PC-9 (cell line): Measurements from ENCODE around the gene SLC25A21. TPM values are rescaled to one million over a fixed set of nuclear protein-coding genes. Genes with fewer than 3 reads are reported as not detected.

Experiments
- BruUV-seq: library from RNA; stranded (reverse); fragments of 400-500 nt; replicated peaks from 2 replicates; lab custom pipeline; 2021; lab: Mats Ljungman, UMichigan
- CTCF ChIA-PET: fragments of 300-600 bp; sonication (Branson Sonifier 250); formaldehyde crosslinking; loops from one replicate; lab custom pipeline; 2022; ENCODE audit warnings: antibody characterized with exemption; lab: Charles Lee
- POLR2A ChIA-PET: fragments of 300-600 bp; sonication (Branson Sonifier 250); formaldehyde crosslinking; loops from one replicate; lab custom pipeline; 2022; ENCODE audit warnings: antibody characterized with exemption; ENCODE audit not compliant: unreplicated experiment; lab: Charles Lee
- DNase-seq, 2 experiments: peaks; one replicate each; pipeline versions ENCODE4 v3.0.0 to v3.0.0-alpha.2; 2015 to 2022; ENCODE audit warnings: mixed read lengths in 1 of 2
- H2AFZ ChIP-seq: fragments of 200-600 bp; sonication (generic); 2 replicates; pipeline ENCODE4 v1.8.1; 2017; ENCODE audit warnings: antibody characterized with exemption
- H3F3A ChIP-seq: fragments of 200-600 bp; sonication (generic); 2 replicates; pipeline ENCODE4 v1.8.1; 2017; ENCODE audit warnings: antibody characterized with exemption, mild to moderate bottlenecking, low read depth; ENCODE audit not compliant: insufficient read depth
- H3K27ac ChIP-seq: fragments of 200-600 bp; sonication (generic); 2 replicates; pipeline ENCODE4 v1.6.1; 2016; ENCODE audit warnings: mixed run types
- H3K27me3 ChIP-seq: fragments of 200-600 bp; sonication (generic); 2 replicates; pipeline ENCODE4 v1.6.1; 2016; ENCODE audit warnings: low read depth, mixed run types; ENCODE audit not compliant: insufficient read depth
- H3K36me3 ChIP-seq: fragments of 200-600 bp; sonication (generic); 2 replicates; pipeline ENCODE4 v1.6.1; 2016; ENCODE audit warnings: low read depth, mixed run types
- H3K4me1 ChIP-seq: fragments of 200-600 bp; sonication (generic); replicated peaks from 2 replicates; pipeline ENCODE4 v1.6.1; 2016; ENCODE audit warnings: mixed run types; ENCODE audit not compliant: insufficient read depth
- H3K4me2 ChIP-seq: fragments of 200-600 bp; sonication (generic); 2 replicates; pipeline ENCODE4 v1.6.1; 2017; ENCODE audit warnings: mixed run types
- H3K4me3 ChIP-seq: fragments of 200-600 bp; sonication (generic); 2 replicates; pipeline ENCODE4 v1.6.1; 2016; ENCODE audit warnings: mixed run types
- H3K79me2 ChIP-seq: fragments of 200-600 bp; sonication (generic); 2 replicates; pipeline ENCODE4 v1.6.1; 2017; ENCODE audit warnings: low read depth, mixed run types
- H3K9me2 ChIP-seq: fragments of 200-600 bp; sonication (generic); 2 replicates; pipeline ENCODE4 v1.8.1; 2017; ENCODE audit warnings: mild to moderate bottlenecking; ENCODE audit not compliant: insufficient read depth
- H3K9me3 ChIP-seq: fragments of 200-600 bp; sonication (generic); 2 replicates; pipeline ENCODE4 v1.8.1; 2016; ENCODE audit warnings: low read depth; ENCODE audit not compliant: insufficient read depth
- H4K20me1 ChIP-seq: fragments of 200-600 bp; sonication (generic); 2 replicates; pipeline ENCODE4 v1.8.1; 2017; ENCODE audit not compliant: insufficient read depth
- CTCF ChIP-seq: fragments of 200-600 bp; sonication (generic); conservative IDR thresholded peaks from 2 replicates; pipeline ENCODE4 v1.6.1; 2017; ENCODE audit warnings: mixed run types, antibody characterized with exemption, mild to moderate bottlenecking, moderate library complexity
- EZH2 ChIP-seq: fragments of 200-600 bp; sonication (generic); IDR thresholded peaks from 2 replicates; pipeline ENCODE4 v1.8.0; 2017; ENCODE audit warnings: antibody characterized with exemption, low read depth
- intact Hi-C: fragments of 100-400 bp; cut with micrococcal nuclease; formaldehyde crosslinking; loops from one replicate; pipeline ENCODE4 v1.10.0; 2022; ENCODE audit not compliant: unreplicated experiment
- total RNA-seq: library from RNA; stranded (reverse); gene quantifications from 2 replicates; pipeline ENCODE4 v1.2.3, GENCODE V29; 2021

Gene SLC25A21
- total RNA-seq, 1 experiment from 2014 or later, result 3.2 TPM

GRCh38 chr14:36807727-36808126 lies 364.7 kb downstream of the SLC25A21 start:
- intact Hi-C loops, result no loop called here
- no TSS peak for BruUV-seq
- H3K36me3 ChIP-seq, result no peaks in the 10 kb centered on the region
- no peak overlapping the region for H3K4me2 ChIP-seq
- H3K4me3 ChIP-seq, result no peak overlapping the region
- ChIA-PET POLR2A (no interaction called here), CTCF (interaction anchor here (0.6 kb wide), 1 partner anchor 1064 kb away, joined by 4 read pairs; no protein-coding TSS in a partner anchor)
- no peaks in the 10 kb centered on the region for H4K20me1 ChIP-seq
- H3F3A ChIP-seq, result no peaks in the 10 kb centered on the region
- H2AFZ ChIP-seq, result no peak overlapping the region
- no peaks in the 10 kb centered on the region for H3K79me2 ChIP-seq
- 0 out of 2 replicates have a peak, but pooled peaks cover 3% of the 10 kb centered on the region for H3K9me2 ChIP-seq
- TF ChIP-seq EZH2 (no peak), CTCF (no peak)
- no peaks in the 10 kb centered on the region for H3K4me1 ChIP-seq
- no peaks in the 10 kb centered on the region for H3K27me3 ChIP-seq
- DNase-seq, result no peak
- no peak overlapping the region for H3K27ac ChIP-seq
- H3K9me3 ChIP-seq, result no peaks in the 10 kb centered on the region

- no peak overlapping the region for H2AFZ ChIP-seq
- BruUV-seq, result no TSS peak
- no peak for DNase-seq
- H3K4me1 ChIP-seq, result no peaks in the 10 kb centered on the region
- H3K79me2 ChIP-seq, result no peaks in the 10 kb centered on the region
- ChIA-PET POLR2A (no interaction called here), CTCF (no interaction called here)
- H3K9me2 ChIP-seq, result 0 out of 2 replicates have a peak, but pooled peaks cover 3% of the 10 kb centered on the region
- H3K36me3 ChIP-seq, result no peaks in the 10 kb centered on the region
- H4K20me1 ChIP-seq, result no peaks in the 10 kb centered on the region
- TF ChIP-seq EZH2, result no peak
- no peak for TF ChIP-seq CTCF
- H3K4me2 ChIP-seq, result no peak overlapping the region
- intact Hi-C loops, result no loop called here
- no peaks in the 10 kb centered on the region for H3K27me3 ChIP-seq
- no peak overlapping the region for H3K27ac ChIP-seq
- H3K4me3 ChIP-seq, result no peak overlapping the region
- no peaks in the 10 kb centered on the region; the same call in 1 of the 2 replicates for H3K9me3 ChIP-seq
- no peaks in the 10 kb centered on the region for H3F3A ChIP-seq
Measured at GRCh38 chr14:36805131-36805559, 367.3 kb downstream of the SLC25A21 start.

GRCh38 chr14:36797634-36798033 lies 374.8 kb downstream of the SLC25A21 start:
- intact Hi-C loops, result no loop called here
- TF ChIP-seq EZH2, result no peak
- no peak for TF ChIP-seq CTCF
- ChIA-PET CTCF (no interaction called here), POLR2A (no interaction called here)
- H3K4me2 ChIP-seq, result no peak overlapping the region
- no TSS peak for BruUV-seq
- no peaks in the 10 kb centered on the region for H4K20me1 ChIP-seq
- H3K4me1 ChIP-seq, result no peaks in the 10 kb centered on the region
- DNase-seq, result no peak
- H3K9me3 ChIP-seq, result no peaks in the 10 kb centered on the region; the same call in 1 of the 2 replicates
- H3K4me3 ChIP-seq, result no peak overlapping the region
- H3K27me3 ChIP-seq, result no peaks in the 10 kb centered on the region
- H3K27ac ChIP-seq, result no peak overlapping the region
- no peak overlapping the region for H2AFZ ChIP-seq
- H3K36me3 ChIP-seq, result no peaks in the 10 kb centered on the region
- no peaks in the 10 kb centered on the region for H3K79me2 ChIP-seq
- no peaks in the 10 kb centered on the region for H3F3A ChIP-seq
- no peaks in the 10 kb centered on the region for H3K9me2 ChIP-seq
